Esophagus muscularis mucosa (tissue), 4 donors: ENCODE data around the gene RCE1. TPM values are rescaled to one million over a fixed set of nuclear protein-coding genes. Genes with fewer than 3 reads are reported as not detected.

Source experiments
- DNase-seq: peaks from one replicate; pipeline ENCODE4 v3.0.0-alpha.2; 2017; ENCODE audit errors: extremely low spot score
- H3K27ac ChIP-seq, 4 donors: fragments of 200-600 bp; sonication (generic); replicated peaks in 1 of 4; 1 replicate in 3 of 4; 2 replicates in 1 of 4; pipeline ENCODE4 v1.5.1; 2016 to 2019; ENCODE audit warnings: mild to moderate bottlenecking in 1 of 4
- H3K27me3 ChIP-seq, 4 donors: fragments of 200-600 bp; sonication (generic); one replicate each; pipeline versions ENCODE4 v1.5.1 to v1.6.0; 2016 to 2019
- H3K36me3 ChIP-seq, 4 donors: fragments of 200-600 bp; sonication (generic); one replicate each; pipeline ENCODE4 v1.5.1; 2016 to 2019
- H3K4me1 ChIP-seq, 4 donors: fragments of 200-600 bp; sonication (generic); one replicate each; pipeline ENCODE4 v1.5.1; 2016 to 2019
- H3K4me3 ChIP-seq, 4 donors: fragments of 200-600 bp; sonication (generic); 1 replicate in 2 of 4; 2 replicates in 2 of 4; pipeline ENCODE4 v1.5.1; 2016 to 2019; ENCODE audit warnings: mild to moderate bottlenecking in 4 of 4, moderate library complexity in 1 of 4
- H3K9me3 ChIP-seq, 4 donors: fragments of 200-600 bp; sonication (generic); 1 replicate in 3 of 4; 2 replicates in 1 of 4; pipeline ENCODE4 v1.5.1; 2016 to 2019
- EP300 ChIP-seq: sonication (generic); formaldehyde crosslinking; IDR thresholded peaks from one replicate; pipeline ENCODE4 v1.6.1; 2017; ENCODE audit warnings: antibody characterized with exemption
- POLR2A ChIP-seq: fragments of 450-650 bp; IDR thresholded peaks from one replicate; pipeline ENCODE4 v1.6.1; 2017; ENCODE audit warnings: antibody characterized with exemption, moderate library complexity, mild to moderate bottlenecking, low read depth
- POLR2AphosphoS5 ChIP-seq, 2 donors: sonication (generic); formaldehyde crosslinking; IDR thresholded peaks; one replicate each; pipeline ENCODE4 v1.6.1; 2017; ENCODE audit warnings: antibody characterized with exemption in 2 of 2
- WGBS: methylation state at CpG from one replicate; pipeline ENCODE4 v1.1.5; 2018; 5-methylcytosine and 5-hydroxymethylcytosine counted together
- intact Hi-C: fragments of 100-400 bp; cut with DNase I; formaldehyde crosslinking; loops from one replicate; pipeline ENCODE4 v1.15.1; 2023
- total RNA-seq, 4 donors: library from RNA; depleted of rRNA; stranded (reverse); fragments of >200 nt; gene quantifications; one replicate each; pipeline versions ENCODE4 v1.1.0 to v1.2.1, GENCODE V29; 2016
- TF ChIP-seq, protein P1 (sequence below), 3 experiments: fragments of 200-600 bp in 2 of 3; fragments of 450-650 bp in 1 of 3; sonication (generic) in 2 of 3; IDR thresholded peaks; one replicate each; pipeline ENCODE4 v1.5.1; 2017 to 2019; ENCODE audit warnings: antibody characterized with exemption in 3 of 3, mild to moderate bottlenecking in 2 of 3, moderate library complexity in 1 of 3

RCE1 gene
- total RNA-seq, 4 donors from 2014 or later: 8.7 to 18.2 (median 13.0) TPM

DNA sequence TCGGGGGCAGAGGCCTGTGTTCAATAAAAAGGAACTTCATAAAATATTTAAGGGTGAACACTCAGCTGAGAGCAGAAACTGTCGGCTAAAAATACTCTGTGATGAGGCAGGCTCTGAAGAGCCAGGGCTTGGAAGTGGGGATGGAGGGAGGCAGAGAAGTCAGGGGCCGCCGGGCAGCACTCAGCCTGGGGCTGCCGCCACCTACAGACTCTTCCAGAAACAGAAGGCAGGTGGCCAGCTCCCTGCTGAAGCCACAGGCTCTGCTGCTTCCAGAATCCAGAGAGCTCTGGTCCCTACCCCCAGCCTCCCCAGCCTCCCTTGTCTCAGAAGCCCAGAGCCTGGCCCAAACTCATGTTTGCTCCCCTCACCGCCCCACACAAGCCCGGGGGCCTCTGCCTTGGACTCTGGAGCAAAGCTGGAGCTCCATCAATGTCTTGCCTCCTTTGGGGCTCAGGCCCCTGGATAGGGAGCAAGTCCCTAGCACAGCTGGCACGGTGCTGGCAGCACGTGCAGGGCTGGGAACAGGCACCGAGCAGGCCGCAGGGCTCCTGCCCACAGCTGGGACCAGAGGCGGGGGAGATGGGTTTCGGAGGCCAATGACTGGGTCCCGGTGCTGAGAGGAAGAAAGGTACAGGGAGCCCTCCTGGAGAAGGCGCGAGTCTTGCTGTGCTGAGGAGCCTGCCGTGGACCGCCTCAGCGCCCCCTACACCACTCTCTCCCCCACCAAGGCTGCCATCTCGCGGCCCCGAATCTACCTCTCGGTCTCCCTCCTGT, 21.9 kb downstream of the RCE1 start:
- H3K36me3 ChIP-seq: peaks cover 0 to 28% (median 12%) of the 10 kb centered on the region in 4 donors
- H3K4me3 ChIP-seq: no peak overlapping the region
- no peaks in the 10 kb centered on the region for H3K9me3 ChIP-seq
- H3K27ac ChIP-seq: no peak overlapping the region
- intact Hi-C loops: no loop called here
- H3K4me1 ChIP-seq: no peaks in the 10 kb centered on the region
- H3K27me3 ChIP-seq: no peaks in the 10 kb centered on the region
- DNase-seq: no peak
- WGBS: 89% methylated on average over 23 of the region's 23 CpGs
- TF ChIP-seq, protein P1, sequence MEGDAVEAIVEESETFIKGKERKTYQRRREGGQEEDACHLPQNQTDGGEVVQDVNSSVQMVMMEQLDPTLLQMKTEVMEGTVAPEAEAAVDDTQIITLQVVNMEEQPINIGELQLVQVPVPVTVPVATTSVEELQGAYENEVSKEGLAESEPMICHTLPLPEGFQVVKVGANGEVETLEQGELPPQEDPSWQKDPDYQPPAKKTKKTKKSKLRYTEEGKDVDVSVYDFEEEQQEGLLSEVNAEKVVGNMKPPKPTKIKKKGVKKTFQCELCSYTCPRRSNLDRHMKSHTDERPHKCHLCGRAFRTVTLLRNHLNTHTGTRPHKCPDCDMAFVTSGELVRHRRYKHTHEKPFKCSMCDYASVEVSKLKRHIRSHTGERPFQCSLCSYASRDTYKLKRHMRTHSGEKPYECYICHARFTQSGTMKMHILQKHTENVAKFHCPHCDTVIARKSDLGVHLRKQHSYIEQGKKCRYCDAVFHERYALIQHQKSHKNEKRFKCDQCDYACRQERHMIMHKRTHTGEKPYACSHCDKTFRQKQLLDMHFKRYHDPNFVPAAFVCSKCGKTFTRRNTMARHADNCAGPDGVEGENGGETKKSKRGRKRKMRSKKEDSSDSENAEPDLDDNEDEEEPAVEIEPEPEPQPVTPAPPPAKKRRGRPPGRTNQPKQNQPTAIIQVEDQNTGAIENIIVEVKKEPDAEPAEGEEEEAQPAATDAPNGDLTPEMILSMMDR (IDR thresholded peaks at IDR 0.05): no peak
- TF ChIP-seq EP300 (no peak), POLR2A (no peak), POLR2AphosphoS5 (IDR thresholded peaks at IDR 0.05) (no peak)

DNA sequence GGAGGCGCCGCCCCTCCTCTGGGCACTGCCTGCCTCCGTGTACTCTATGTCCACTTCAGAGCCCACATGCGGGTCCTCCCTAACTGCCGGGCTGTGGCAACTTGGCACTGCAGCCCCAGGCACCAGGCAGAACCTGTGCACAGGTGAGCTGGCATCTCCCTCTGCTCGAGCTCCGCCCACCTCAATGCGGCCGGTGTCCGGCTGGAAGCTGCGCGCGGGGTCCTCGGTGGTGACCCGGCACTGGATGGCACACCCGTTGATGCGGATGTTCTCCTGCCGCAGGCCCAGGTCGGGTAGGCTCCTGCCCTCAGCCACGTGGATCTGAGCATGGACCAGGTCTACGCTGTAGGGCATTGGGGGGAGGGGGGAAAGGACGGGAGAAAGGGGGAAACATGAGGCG, 22.8 kb downstream of the RCE1 start:
- TF ChIP-seq EP300: no peak
- TF ChIP-seq POLR2AphosphoS5 (IDR thresholded peaks at IDR 0.05): no peak
- TF ChIP-seq POLR2A: no peak
- TF ChIP-seq, protein P1 (IDR thresholded peaks at IDR 0.05): no peak
- intact Hi-C loops: no loop called here
- H3K9me3 ChIP-seq: no peaks in the 10 kb centered on the region
- H3K36me3 ChIP-seq: peaks cover 0 to 36% (median 15%) of the 10 kb centered on the region in 4 donors
- no peaks in the 10 kb centered on the region for H3K4me1 ChIP-seq
- no peak for DNase-seq
- H3K27me3 ChIP-seq: no peaks in the 10 kb centered on the region
- H3K27ac ChIP-seq: no peak overlapping the region
- H3K4me3 ChIP-seq: no peak overlapping the region
- WGBS: 92% methylated on average over 16 of the region's 23 CpGs

- Histone ChIP-seq H3K4me1 (no peaks in the 10 kb centered on the region), H3K9me3 (no peaks in the 10 kb centered on the region), H3K4me3 (no peak overlapping the region), H3K36me3 (peaks cover 0 to 38% (median 17%) of the 10 kb centered on the region in 4 donors), H3K27ac (no peak overlapping the region), H3K27me3 (no peaks in the 10 kb centered on the region)
- intact Hi-C loops: no loop called here
- no peak for DNase-seq
- 88% methylated on average over 3 of the region's 7 CpGs for whole genome bisulfite sequencing
- no peak for TF ChIP-seq EP300
- no peak for TF ChIP-seq POLR2AphosphoS5 (IDR thresholded peaks at IDR 0.05)
- TF ChIP-seq POLR2A: no peak
- TF ChIP-seq, protein P1 (IDR thresholded peaks at IDR 0.05): no peak
Measured at GRCh38 chr11:66866511-66866986, 23.3 kb downstream of the RCE1 start.

GRCh38 chr11:66867425-66868040, 24.3 kb downstream of the RCE1 start:
- no peaks in the 10 kb centered on the region for H3K9me3 ChIP-seq
- TF ChIP-seq EP300: no peak
- TF ChIP-seq, protein P1 (IDR thresholded peaks at IDR 0.05): no peak
- no peak for TF ChIP-seq POLR2AphosphoS5 (IDR thresholded peaks at IDR 0.05)
- H3K4me3 ChIP-seq: no peak overlapping the region
- no peaks in the 10 kb centered on the region for H3K4me1 ChIP-seq
- no peak for DNase-seq
- no peaks in the 10 kb centered on the region for H3K27me3 ChIP-seq
- peaks cover 0 to 39% (median 16%) of the 10 kb centered on the region in 4 donors for H3K36me3 ChIP-seq
- 87% methylated on average over 12 of the region's 14 CpGs for WGBS
- intact Hi-C loops: no loop called here
- H3K27ac ChIP-seq: no peak overlapping the region
